A549 (cell line): ENCODE results near the gene OTOL1.

Experiments used
- CTCF ChIP-seq: fragments of >200 bp; sonication (Bioruptor Twin); formaldehyde crosslinking; IDR thresholded peaks from 3 replicates; pipeline ENCODE4 v1.5.1; 2016
- JUN ChIP-seq, 2 experiments: fragments of >200 bp; sonication (Bioruptor Twin); formaldehyde crosslinking; IDR thresholded peaks; 2 replicates in 1 of 2; 3 replicates in 1 of 2; pipeline ENCODE4 v1.6.1; 2016 to 2017

DNA sequence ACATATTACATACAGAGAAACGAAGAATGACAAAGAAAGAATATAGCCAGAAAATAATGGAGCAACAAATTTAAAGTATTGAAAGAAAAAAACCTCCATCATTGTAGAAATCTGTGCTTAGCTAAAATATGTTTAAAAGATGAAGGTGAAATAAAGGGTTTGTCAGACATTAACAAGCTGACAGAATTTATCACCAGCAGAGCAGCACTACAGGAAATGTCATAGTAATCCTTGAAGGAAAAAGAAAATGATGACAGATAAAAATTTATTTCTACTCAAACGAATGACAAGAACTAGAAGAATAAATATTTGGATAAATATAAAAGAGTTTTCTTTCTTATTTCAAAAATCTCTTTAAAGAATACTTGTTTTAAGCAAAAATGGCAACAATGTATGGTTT, 40.6 kb upstream of the OTOL1 start:
- TF ChIP-seq JUN (IDR thresholded peaks at IDR 0.05) = no peak
- no peak for TF ChIP-seq CTCF
